NB4 (cell line): ENCODE measurements around the gene RCL1.

Experiments used
- POLR2A ChIP-seq: IDR thresholded peaks from 2 replicates; pipeline ENCODE4 v1.6.1; 2011; ENCODE audit warnings: mild to moderate bottlenecking; ENCODE audit not compliant: insufficient read length; ENCODE audit errors: extremely low read depth
- TF ChIP-seq, protein P1 (sequence below): IDR thresholded peaks from one replicate; pipeline ENCODE4 v1.5.1; 2012; ENCODE audit warnings: low read depth, low read length
- TF ChIP-seq, protein P2 (sequence below): IDR thresholded peaks from 2 replicates; pipeline ENCODE4 v1.6.1; 2011; ENCODE audit warnings: low read depth, low read length

DNA sequence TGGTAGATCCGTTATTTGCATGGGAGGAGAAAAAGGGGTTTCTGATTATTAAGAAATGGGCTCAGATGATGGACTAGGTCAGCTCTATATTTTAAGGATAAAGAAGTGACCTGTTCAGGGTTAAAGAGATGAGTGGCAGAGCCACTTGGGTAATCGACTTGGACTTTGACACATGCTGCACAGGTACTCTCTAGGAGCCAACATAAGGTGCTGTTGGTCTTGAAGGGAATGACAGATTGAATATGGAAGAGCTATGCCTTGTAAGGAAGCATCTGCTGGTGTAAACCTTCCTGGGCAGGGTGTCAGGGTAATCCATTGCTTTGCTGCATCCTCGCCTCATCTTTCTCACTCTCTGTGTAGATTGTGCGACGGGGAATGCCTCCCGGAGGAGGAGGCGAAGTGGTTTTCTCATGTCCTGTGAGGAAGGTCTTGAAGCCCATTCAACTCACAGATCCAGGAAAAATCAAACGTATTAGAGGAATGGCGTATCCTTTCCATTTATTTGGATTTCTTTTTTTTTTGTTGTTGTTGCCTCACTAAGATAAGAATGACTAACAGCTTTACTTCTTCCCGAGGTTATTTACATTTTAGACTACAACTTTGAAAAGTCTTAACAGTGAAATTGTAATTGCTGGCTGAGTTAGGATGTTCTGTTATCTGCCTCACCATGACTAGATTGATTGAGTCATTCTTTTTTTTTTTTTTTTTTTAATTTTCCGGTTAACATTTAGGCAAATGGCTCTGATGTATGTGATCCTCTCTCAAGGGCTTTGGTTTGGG lies 41.2 kb downstream of the RCL1 start:
- TF ChIP-seq, protein P1, sequence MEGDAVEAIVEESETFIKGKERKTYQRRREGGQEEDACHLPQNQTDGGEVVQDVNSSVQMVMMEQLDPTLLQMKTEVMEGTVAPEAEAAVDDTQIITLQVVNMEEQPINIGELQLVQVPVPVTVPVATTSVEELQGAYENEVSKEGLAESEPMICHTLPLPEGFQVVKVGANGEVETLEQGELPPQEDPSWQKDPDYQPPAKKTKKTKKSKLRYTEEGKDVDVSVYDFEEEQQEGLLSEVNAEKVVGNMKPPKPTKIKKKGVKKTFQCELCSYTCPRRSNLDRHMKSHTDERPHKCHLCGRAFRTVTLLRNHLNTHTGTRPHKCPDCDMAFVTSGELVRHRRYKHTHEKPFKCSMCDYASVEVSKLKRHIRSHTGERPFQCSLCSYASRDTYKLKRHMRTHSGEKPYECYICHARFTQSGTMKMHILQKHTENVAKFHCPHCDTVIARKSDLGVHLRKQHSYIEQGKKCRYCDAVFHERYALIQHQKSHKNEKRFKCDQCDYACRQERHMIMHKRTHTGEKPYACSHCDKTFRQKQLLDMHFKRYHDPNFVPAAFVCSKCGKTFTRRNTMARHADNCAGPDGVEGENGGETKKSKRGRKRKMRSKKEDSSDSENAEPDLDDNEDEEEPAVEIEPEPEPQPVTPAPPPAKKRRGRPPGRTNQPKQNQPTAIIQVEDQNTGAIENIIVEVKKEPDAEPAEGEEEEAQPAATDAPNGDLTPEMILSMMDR: no peak
- TF ChIP-seq, protein P2, sequence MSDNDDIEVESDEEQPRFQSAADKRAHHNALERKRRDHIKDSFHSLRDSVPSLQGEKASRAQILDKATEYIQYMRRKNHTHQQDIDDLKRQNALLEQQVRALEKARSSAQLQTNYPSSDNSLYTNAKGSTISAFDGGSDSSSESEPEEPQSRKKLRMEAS: no peak
- no peak for TF ChIP-seq POLR2A
